ENCODE measurements around the gene INPP5D. TPM values are rescaled to one million over a fixed set of nuclear protein-coding genes. Genes with fewer than 3 reads are reported as not detected.

Gene INPP5D
- polyA plus RNA-seq, 2 of the 4 experiments (the other 2 are of a cell fraction): 0.26 to 0.53 TPM

DNA sequence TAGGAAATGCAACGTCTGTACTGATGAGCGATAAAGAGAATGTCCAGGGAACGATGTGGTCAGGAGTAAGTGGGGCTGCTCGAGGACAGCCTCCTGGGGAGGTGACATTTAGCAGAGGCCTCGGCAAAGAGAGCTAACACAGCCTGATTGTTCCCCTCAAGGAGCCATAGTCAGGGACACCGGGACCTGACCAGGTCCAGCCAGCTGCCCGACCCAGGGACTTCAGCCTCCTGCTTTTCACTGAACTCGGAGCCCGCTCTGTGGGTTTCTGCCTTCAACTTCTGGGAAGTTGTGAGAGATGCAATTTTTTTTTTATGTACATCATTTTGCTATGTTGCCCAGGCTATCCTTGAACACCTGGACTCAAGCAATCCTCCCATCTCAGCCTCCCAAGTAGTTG is 17.6 kb upstream of the INPP5D start:
- CTCF ChIA-PET: interaction anchor here (0.6 to 5.4 kb wide), 3 partner anchors 11 to 141 kb away, joined by 3 to 39 read pairs (median 3); no protein-coding TSS in a partner anchor

DNA sequence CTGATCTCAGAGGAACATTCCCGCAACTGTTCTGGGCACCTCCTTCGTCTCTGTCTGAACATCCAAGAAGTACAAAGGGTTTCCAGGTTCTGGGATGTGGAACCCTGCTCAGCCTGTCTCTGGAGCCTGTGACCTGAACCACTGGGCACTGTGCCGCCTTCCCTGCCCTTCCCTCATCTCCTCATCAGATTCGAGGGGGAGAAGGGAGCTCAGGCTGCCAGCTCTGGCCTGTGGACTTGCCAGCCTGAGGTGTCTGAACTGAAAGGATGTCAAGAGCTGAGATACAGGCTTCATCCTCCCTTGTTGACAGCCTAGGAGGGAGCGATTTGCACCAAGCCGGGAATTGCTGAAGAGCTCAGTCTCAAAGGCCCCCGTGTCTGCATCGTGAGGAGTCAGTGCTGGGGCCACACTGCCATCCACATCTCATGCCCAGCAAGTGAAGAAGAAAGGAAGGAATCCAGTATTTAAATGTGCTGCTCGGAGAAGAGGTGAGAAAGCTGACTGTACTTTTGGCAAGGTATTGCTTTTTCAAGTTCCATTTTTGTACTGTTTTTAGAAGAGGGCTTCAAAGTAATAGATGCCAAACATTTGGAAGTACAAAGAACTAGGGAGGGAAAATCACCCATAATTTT is 15.1 kb upstream of the INPP5D start:
- ATAC-seq (no peak; a peak in 1 of 6 replicates), FAIRE-seq (no peak), DNase-seq (ENCODE audit: low read depth in 1 of 2, low spot score in 1 of 2) (no peak)
- Histone ChIP-seq H3K9me3 (no peaks in the 10 kb centered on the region), H3K4me2 (no peak overlapping the region), H3K4me3 (no peak overlapping the region), H3K4me1 (no peaks in the 10 kb centered on the region), H3K27ac (no peak overlapping the region)
- ChIA-PET CTCF (interaction anchor here (1.0 to 5.4 kb wide), 3 partner anchors 9 to 16 kb away, joined by 4 to 39 read pairs (median 5); partner anchors contain the start of gene INPP5D), POLR2A (no interaction called here)
- TF ChIP-seq FOSB (CRISPR knock-in tag; IDR thresholded peaks at IDR 0.05): no peak
- WGBS (ENCODE audit: missing lambda C conversion rate): 78% methylated on average over 9 of the region's 9 CpGs

More for the DNA sequence above, 17.6 kb upstream of the INPP5D start:
- Histone ChIP-seq H3K4me3 (no peak overlapping the region), H3K4me2 (no peak overlapping the region), H3K4me1 (no peaks in the 10 kb centered on the region), H3K27ac (no peak overlapping the region), H3K9me3 (no peaks in the 10 kb centered on the region)
- DNase-seq (ENCODE audit: low read depth in 1 of 2, low spot score in 1 of 2) (no peak), FAIRE-seq (no peak), ATAC-seq (no peak)
- POLR2A ChIA-PET: no interaction called here
- no peak for TF ChIP-seq EHF (CRISPR knock-in tag; IDR thresholded peaks at IDR 0.05)
- WGBS (ENCODE audit: missing lambda C conversion rate): 75% methylated on average over 7 of the region's 9 CpGs

GRCh38 chr2:233047206-233047605 is 12.9 kb upstream of the INPP5D start:
- Histone ChIP-seq H3K9me3 (no peaks in the 10 kb centered on the region), H3K27ac (no peak overlapping the region), H3K4me1 (0 out of 3 replicates have a peak, but pooled peaks cover 6% of the 10 kb centered on the region), H3K4me2 (no peak overlapping the region), H3K4me3 (no peak overlapping the region)
- CTCF ChIA-PET: interaction anchor here (0.6 to 2.8 kb wide), 6 partner anchors 10 to 196 kb away, joined by 3 to 12 read pairs (median 3); partner anchors contain the start of gene INPP5D
- POLR2A ChIA-PET: no interaction called here
- TF ChIP-seq, protein P1, sequence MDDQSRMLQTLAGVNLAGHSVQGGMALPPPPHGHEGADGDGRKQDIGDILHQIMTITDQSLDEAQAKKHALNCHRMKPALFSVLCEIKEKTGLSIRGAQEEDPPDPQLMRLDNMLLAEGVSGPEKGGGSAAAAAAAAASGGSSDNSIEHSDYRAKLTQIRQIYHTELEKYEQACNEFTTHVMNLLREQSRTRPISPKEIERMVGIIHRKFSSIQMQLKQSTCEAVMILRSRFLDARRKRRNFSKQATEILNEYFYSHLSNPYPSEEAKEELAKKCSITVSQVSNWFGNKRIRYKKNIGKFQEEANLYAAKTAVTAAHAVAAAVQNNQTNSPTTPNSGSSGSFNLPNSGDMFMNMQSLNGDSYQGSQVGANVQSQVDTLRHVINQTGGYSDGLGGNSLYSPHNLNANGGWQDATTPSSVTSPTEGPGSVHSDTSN (IDR thresholded peaks at IDR 0.05): no peak
- TF ChIP-seq NR3C1 (IDR thresholded peaks at IDR 0.05) (no peak), FOSL2 (IDR thresholded peaks at IDR 0.05) (no peak), FOSL2 (CRISPR knock-in tag; IDR thresholded peaks at IDR 0.05) (no peak), TFCP2L1 (CRISPR knock-in tag; IDR thresholded peaks at IDR 0.05) (no peak), ZNF302 (CRISPR knock-in tag; IDR thresholded peaks at IDR 0.05) (no peak), ZFP36 (IDR thresholded peaks at IDR 0.05; ENCODE audit: borderline replicate concordance, partially characterized antibody) (no peak), HOXA7 (CRISPR knock-in tag; IDR thresholded peaks at IDR 0.05) (no peak), BHLHE40 (IDR thresholded peaks at IDR 0.05; ENCODE audit: low read depth, low read length) (no peak), RNF2 (IDR thresholded peaks at IDR 0.05; ENCODE audit: borderline replicate concordance, low read depth) (no peak), NPAS2 (CRISPR knock-in tag; IDR thresholded peaks at IDR 0.05; ENCODE audit: borderline replicate concordance) (no peak), JUNB (IDR thresholded peaks at IDR 0.05) (no peak), ESRRA (IDR thresholded peaks at IDR 0.05; ENCODE audit: borderline replicate concordance, low read length) (no peak), KDM5A (IDR thresholded peaks at IDR 0.05) (no peak), EHF (CRISPR knock-in tag; IDR thresholded peaks at IDR 0.05) (no peak), HES2 (IDR thresholded peaks at IDR 0.05) (no peak)
- TF ChIP-seq, protein P2, sequence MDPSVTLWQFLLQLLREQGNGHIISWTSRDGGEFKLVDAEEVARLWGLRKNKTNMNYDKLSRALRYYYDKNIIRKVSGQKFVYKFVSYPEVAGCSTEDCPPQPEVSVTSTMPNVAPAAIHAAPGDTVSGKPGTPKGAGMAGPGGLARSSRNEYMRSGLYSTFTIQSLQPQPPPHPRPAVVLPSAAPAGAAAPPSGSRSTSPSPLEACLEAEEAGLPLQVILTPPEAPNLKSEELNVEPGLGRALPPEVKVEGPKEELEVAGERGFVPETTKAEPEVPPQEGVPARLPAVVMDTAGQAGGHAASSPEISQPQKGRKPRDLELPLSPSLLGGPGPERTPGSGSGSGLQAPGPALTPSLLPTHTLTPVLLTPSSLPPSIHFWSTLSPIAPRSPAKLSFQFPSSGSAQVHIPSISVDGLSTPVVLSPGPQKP (IDR thresholded peaks at IDR 0.05; ENCODE audit: low read depth, low read length): no peak
- no peak for FAIRE-seq
- WGBS (ENCODE audit: missing lambda C conversion rate): 79% methylated on average over 3 of the region's 3 CpGs
- DNase-seq (ENCODE audit: low read depth in 1 of 2, low spot score in 1 of 2): no peak
- no peak for ATAC-seq

- 0 out of 3 replicates have a peak, but pooled peaks cover 6% of the 10 kb centered on the region for H3K4me1 ChIP-seq
- TF ChIP-seq REST (IDR thresholded peaks at IDR 0.05) (no peak), SMC3 (IDR thresholded peaks at IDR 0.05) (no peak), E2F6 (IDR thresholded peaks at IDR 0.05; ENCODE audit: borderline replicate concordance, low read depth) (no peak), ZNF302 (CRISPR knock-in tag; IDR thresholded peaks at IDR 0.05) (no peak)
- H3K4me3 ChIP-seq: no peak overlapping the region
- H3K9me3 ChIP-seq: no peaks in the 10 kb centered on the region
- H3K27ac ChIP-seq: no peak overlapping the region
- DNase-seq (ENCODE audit: low read depth in 1 of 2, low spot score in 1 of 2) (no peak), FAIRE-seq (no peak), ATAC-seq (no peak)
- WGBS (ENCODE audit: missing lambda C conversion rate): 72% methylated on average over 9 of the region's 9 CpGs
- CTCF ChIA-PET: interaction anchor here (0.8 to 2.8 kb wide), 5 partner anchors 9 to 193 kb away, joined by 3 to 12 read pairs (median 3); partner anchors contain the start of gene INPP5D
- no peak overlapping the region for H3K4me2 ChIP-seq
- POLR2A ChIA-PET: no interaction called here
Measured at GRCh38 chr2:233047667-233048066, 12.5 kb upstream of the INPP5D start.

Data from A549 (cell line).